Measurements from ENCODE around the gene CPNE2.
A peak's percentile ranks its signal among the peaks of the same experiment; 100 is the strongest.

CPNE2 gene

DNA sequence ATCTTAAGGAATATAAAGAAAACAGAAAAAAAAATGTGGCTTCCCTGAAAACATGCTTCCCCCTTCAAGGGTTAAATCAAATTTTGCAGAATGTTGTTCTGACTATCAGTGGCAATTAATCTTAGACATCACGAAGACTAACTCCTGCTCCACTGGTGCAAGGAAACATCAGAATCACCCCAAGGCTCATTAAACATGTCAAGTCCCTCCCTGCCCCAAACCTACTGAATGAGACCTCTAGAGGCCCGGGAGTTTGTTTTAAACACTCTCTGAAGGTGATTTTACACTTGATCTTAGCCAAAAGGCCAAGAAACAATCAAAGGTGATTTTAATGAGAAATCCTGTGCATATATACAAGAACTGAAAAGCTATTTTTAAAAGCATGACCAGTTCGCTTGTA is 75.2 kb downstream of the CPNE2 start:
- H3K9ac ChIP-seq (ENCODE audit: low read depth, low read length), result no peak overlapping the region
- no peak overlapping the region for H3K4me3 ChIP-seq (ENCODE audit: low read length)
- H3K36me3 ChIP-seq (ENCODE audit: insufficient read depth, low read length), result peaks cover 56% of the 10 kb centered on the region
- H3K9me3 ChIP-seq (replicated peaks; ENCODE audit: low read length), result no peaks in the 10 kb centered on the region
- no peaks in the 10 kb centered on the region for H3K4me1 ChIP-seq (ENCODE audit: control insufficient read depth, insufficient read depth, low read length)
- H3K27me3 ChIP-seq (ENCODE audit: control insufficient read depth, insufficient read depth, low read length), result no peaks in the 10 kb centered on the region
- no peak overlapping the region for H3K4me2 ChIP-seq (ENCODE audit: low read length)

DNA sequence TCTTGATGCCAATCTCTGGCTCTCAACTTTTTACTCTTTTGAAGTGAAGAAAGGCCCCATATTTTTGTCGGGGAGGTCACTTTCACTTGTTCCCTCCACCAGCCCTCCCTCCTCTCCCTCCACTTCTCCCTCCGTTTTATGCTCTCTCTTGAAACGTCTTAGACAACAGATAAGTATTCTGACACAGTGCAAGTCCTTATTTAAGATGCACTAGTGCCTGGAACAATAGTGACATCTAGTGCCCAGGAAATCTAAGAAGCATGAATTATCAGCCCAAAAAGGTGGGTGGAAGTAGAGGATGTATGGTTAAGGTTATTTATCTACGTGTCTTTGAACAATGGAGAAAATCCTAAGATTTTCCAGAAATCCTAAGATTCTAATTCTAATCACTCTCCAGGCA is 75.6 kb downstream of the CPNE2 start:
- Histone ChIP-seq H3K27me3 (ENCODE audit: control insufficient read depth, insufficient read depth, low read length) (no peaks in the 10 kb centered on the region), H3K9ac (ENCODE audit: low read depth, low read length) (no peak overlapping the region), H3K4me2 (ENCODE audit: low read length) (no peak overlapping the region), H3K36me3 (ENCODE audit: insufficient read depth, low read length) (peaks cover 60% of the 10 kb centered on the region), H3K4me1 (ENCODE audit: control insufficient read depth, insufficient read depth, low read length) (no peaks in the 10 kb centered on the region), H3K9me3 (replicated peaks; ENCODE audit: low read length) (no peaks in the 10 kb centered on the region), H3K4me3 (ENCODE audit: low read length) (no peak overlapping the region)

DNA sequence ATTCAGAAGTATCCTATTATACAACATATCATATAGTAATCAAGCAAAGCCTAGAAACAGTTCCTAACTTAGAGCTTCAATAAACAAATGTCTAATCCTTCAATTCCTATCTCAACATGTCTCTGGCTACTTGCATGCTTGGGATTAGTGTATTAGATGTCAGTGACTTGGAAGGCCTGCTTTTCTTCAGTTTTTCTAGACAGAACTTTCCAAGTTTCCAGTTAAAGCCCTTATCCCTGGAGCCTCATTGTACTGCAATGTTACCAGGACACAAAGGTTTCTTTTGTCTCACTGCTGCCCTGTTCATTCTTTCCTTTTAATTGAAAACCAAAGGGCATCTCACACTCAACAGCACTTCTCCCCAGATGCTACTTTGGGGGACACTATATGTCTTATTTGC is 76.9 kb downstream of the CPNE2 start:
- no peak overlapping the region for H3K9ac ChIP-seq (ENCODE audit: low read depth, low read length)
- no peaks in the 10 kb centered on the region for H3K9me3 ChIP-seq (replicated peaks; ENCODE audit: low read length)
- no peak overlapping the region for H3K4me3 ChIP-seq (ENCODE audit: low read length)
- H3K4me2 ChIP-seq (ENCODE audit: low read length), result no peak overlapping the region
- no peaks in the 10 kb centered on the region for H3K4me1 ChIP-seq (ENCODE audit: control insufficient read depth, insufficient read depth, low read length)
- H3K27me3 ChIP-seq (ENCODE audit: control insufficient read depth, insufficient read depth, low read length), result no peaks in the 10 kb centered on the region
- peaks cover 51% of the 10 kb centered on the region for H3K36me3 ChIP-seq (ENCODE audit: insufficient read depth, low read length)

DNA sequence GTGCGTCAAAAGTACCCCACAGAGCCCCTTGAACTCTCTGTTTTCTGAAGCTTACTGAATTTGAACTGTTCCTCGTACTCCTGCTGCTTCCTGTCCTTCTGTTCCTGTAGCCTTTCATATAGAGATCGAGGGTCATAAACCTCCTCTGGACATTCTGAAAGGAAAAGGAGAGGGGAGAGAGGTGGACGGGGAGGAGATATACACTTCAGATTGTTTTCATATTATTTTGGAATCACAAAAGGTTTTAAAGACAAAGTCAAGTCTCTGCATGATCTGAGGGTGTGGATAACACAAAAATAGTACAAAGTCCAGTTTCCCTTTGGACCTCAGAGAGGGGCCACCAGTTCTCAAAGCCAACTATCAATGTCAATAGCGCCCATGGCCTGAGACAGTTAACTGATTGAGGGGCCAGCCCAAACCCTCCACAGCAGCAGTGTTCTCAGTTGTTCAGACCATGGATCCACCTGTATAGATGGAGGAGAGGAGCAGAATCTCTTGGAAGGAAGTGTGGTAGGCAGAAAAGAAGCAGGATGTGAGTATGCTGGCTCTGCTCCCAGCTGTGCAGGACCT is 80.4 kb downstream of the CPNE2 start:
- no peak overlapping the region for H3K9ac ChIP-seq (ENCODE audit: low read depth, low read length)
- H3K4me1 ChIP-seq (ENCODE audit: control insufficient read depth, insufficient read depth, low read length), result no peaks in the 10 kb centered on the region
- no peak overlapping the region for H3K4me3 ChIP-seq (ENCODE audit: low read length)
- H3K4me2 ChIP-seq (ENCODE audit: low read length), result no peak overlapping the region
- H3K27me3 ChIP-seq (ENCODE audit: control insufficient read depth, insufficient read depth, low read length), result no peaks in the 10 kb centered on the region
- H3K9me3 ChIP-seq (replicated peaks; ENCODE audit: low read length), result no peaks in the 10 kb centered on the region
- peaks cover 25% of the 10 kb centered on the region for H3K36me3 ChIP-seq (ENCODE audit: insufficient read depth, low read length)

DNA sequence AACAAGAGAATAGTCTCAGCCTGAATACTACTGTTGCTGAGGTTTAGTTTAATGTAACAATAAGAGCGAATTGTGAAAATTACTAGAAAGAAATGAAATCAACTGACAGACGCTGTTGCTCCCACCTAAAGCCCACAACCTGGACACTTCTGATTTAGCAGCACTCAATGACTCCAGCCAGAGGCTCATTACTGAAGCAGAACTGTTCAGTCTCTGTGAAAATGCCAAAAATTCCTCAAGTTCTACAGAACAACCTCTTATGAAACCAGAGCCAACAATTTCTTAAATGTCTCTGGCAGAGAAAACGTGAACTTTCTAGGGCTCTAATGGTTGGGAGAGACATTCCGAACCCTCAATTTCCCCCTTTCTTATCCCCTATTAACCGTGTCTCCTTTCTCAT is 83.5 kb downstream of the CPNE2 start:
- no peaks in the 10 kb centered on the region for H3K9me3 ChIP-seq (replicated peaks; ENCODE audit: low read length)
- no peak overlapping the region for H3K9ac ChIP-seq (ENCODE audit: low read depth, low read length)
- no peak overlapping the region for H3K4me3 ChIP-seq (ENCODE audit: low read length)
- no peaks in the 10 kb centered on the region for H3K27me3 ChIP-seq (ENCODE audit: control insufficient read depth, insufficient read depth, low read length)
- peaks cover 22% of the 10 kb centered on the region for H3K36me3 ChIP-seq (ENCODE audit: insufficient read depth, low read length)
- no peak overlapping the region for H3K4me2 ChIP-seq (ENCODE audit: low read length)
- H3K4me1 ChIP-seq (ENCODE audit: control insufficient read depth, insufficient read depth, low read length), result peaks cover 12% of the 10 kb centered on the region

DNA sequence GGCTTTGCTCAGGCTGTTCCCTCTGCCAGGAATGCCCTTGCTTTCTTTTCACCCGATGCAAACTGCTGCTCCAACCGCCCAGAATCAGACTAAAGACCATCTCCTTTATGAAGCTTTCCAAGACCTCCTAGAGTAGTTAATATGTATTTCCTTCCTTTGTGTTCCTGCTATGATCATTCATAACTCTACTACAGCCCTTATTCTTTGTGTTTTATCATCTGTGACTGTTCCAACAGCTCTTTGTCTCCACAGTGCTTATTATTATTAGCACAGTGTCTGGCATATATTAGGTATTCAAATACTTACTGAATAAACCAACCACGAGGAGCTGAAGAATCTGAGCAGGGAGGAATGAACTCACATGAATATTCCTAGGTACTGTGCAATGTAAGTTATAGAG is 85.8 kb downstream of the CPNE2 start:
- no peak overlapping the region for H3K4me3 ChIP-seq (ENCODE audit: low read length)
- H3K36me3 ChIP-seq (ENCODE audit: insufficient read depth, low read length), result peaks cover 5% of the 10 kb centered on the region
- H3K27me3 ChIP-seq (ENCODE audit: control insufficient read depth, insufficient read depth, low read length), result no peaks in the 10 kb centered on the region
- no peak overlapping the region for H3K9ac ChIP-seq (ENCODE audit: low read depth, low read length)
- H3K4me1 ChIP-seq (ENCODE audit: control insufficient read depth, insufficient read depth, low read length), result peaks cover 12% of the 10 kb centered on the region
- H3K9me3 ChIP-seq (replicated peaks; ENCODE audit: low read length), result no peaks in the 10 kb centered on the region
- no peak overlapping the region for H3K4me2 ChIP-seq (ENCODE audit: low read length)

DNA sequence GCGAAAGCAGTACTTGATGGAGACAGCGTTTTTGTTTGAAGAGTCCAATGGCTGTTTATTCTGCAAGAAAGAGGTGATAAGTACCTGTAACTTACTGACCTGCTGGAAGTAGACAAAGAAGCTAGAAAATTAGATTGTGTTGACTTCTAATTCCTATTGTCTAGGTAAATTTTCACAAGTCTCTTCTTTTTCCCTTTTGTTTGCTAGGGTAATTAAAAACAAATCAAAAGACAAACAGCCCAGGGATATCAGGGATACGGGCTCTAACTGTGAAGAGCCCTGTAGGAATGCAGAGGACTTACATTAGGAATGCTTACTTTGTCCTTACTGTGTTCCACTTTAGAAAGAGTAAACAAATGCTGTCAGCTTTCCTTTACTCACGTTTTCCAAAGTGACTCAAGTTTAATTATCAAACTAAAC is 86.4 kb downstream of the CPNE2 start:
- no peak overlapping the region for H3K9ac ChIP-seq (ENCODE audit: low read depth, low read length)
- peaks cover 12% of the 10 kb centered on the region for H3K4me1 ChIP-seq (ENCODE audit: control insufficient read depth, insufficient read depth, low read length)
- H3K4me2 ChIP-seq (ENCODE audit: low read length), result peak overlapping the region; percentile 19
- no peaks in the 10 kb centered on the region for H3K27me3 ChIP-seq (ENCODE audit: control insufficient read depth, insufficient read depth, low read length)
- H3K36me3 ChIP-seq (ENCODE audit: insufficient read depth, low read length), result peaks cover 5% of the 10 kb centered on the region
- H3K4me3 ChIP-seq (ENCODE audit: low read length), result no peak overlapping the region
- H3K9me3 ChIP-seq (replicated peaks; ENCODE audit: low read length), result no peaks in the 10 kb centered on the region

DNA sequence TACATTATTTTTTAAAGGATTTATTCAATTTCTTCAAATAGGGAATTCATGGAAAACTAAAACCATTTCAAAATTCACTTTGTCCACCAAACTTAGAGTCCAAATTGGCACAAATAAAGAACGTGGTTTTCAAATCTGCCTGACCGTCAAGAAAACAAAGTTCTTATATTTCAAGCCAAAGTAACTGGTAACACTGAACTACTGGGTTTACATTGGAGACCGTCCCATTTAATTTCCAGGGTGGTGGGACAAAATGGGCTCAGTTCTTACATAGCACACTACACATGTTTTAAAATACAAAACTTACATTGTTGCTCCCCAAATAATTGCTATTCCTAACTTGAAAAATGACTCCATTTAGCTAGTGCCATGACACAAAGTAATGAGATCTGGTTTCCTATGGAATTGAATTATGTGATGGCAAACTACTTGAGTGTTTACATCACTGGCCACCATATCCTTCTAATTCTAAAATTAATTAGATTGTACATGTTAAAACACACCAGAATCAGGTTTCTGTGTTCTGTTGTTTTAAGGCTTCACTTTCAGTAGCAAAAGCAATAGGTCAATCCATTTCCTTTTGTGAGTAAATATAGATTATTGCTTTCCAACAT is 86.9 kb downstream of the CPNE2 start:
- H3K36me3 ChIP-seq (ENCODE audit: insufficient read depth, low read length), result peaks cover 5% of the 10 kb centered on the region
- peaks cover 12% of the 10 kb centered on the region for H3K4me1 ChIP-seq (ENCODE audit: control insufficient read depth, insufficient read depth, low read length)

DNA sequence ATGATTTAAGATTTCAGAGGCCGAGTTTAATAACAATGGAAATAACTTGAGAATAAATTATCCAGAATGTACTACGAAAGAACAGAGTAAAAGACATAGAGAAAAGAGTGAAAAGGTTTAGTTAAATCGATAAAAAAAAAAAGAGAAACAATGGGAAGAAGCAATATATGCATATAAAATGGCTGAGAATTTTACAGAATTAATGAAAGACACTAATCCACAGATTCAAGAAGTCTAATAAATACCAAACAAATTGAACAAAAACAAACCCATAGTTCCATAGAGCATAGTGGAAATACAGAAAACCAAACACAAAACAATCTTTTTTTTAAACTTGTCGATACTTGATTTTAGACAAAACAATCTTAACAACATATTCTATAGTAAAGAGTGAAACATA is 91.7 kb downstream of the CPNE2 start:
- no peak overlapping the region for H3K9ac ChIP-seq (ENCODE audit: low read depth, low read length)
- peaks cover 20% of the 10 kb centered on the region for H3K4me1 ChIP-seq (ENCODE audit: control insufficient read depth, insufficient read depth, low read length)
- no peak overlapping the region for H3K4me3 ChIP-seq (ENCODE audit: low read length)
- peak overlapping the region; percentile 86 for H3K4me2 ChIP-seq (ENCODE audit: low read length)
- no peaks in the 10 kb centered on the region for H3K27me3 ChIP-seq (ENCODE audit: control insufficient read depth, insufficient read depth, low read length)
- H3K36me3 ChIP-seq (ENCODE audit: insufficient read depth, low read length), result no peaks in the 10 kb centered on the region
- no peaks in the 10 kb centered on the region for H3K9me3 ChIP-seq (replicated peaks; ENCODE audit: low read length)

More for the DNA sequence above, 86.9 kb downstream of the CPNE2 start:
- no peak overlapping the region for H3K9ac ChIP-seq (ENCODE audit: low read depth, low read length)
- no peaks in the 10 kb centered on the region for H3K27me3 ChIP-seq (ENCODE audit: control insufficient read depth, insufficient read depth, low read length)
- peak overlapping the region; percentile 19 for H3K4me2 ChIP-seq (ENCODE audit: low read length)
- no peak overlapping the region for H3K4me3 ChIP-seq (ENCODE audit: low read length)
- no peaks in the 10 kb centered on the region for H3K9me3 ChIP-seq (replicated peaks; ENCODE audit: low read length)

DNA sequence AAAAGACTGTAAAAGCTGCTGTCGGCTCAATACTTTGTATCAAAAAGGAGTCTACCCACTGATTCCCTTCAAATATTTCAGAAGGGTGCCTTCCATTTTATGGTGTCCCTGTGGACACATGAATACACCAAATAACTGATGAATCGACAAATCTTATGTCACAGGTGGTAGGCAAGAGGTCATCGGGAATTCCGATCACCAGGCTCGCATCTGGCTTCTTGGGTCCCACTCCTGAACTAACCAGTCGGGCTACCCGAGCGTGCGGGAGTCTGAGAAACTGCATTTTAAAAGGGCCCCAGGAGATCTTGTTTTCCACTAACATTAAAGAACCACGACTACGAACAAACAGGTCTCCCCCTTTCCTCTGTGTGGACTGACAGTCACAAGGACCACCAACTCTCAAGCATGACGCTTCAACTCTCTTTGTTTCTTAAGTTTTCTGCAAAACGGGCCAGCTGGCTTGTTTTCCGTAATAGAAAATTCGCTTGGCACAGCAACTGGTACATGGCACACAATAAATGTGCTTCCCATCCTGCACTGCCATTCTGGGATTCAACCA is 92.6 kb downstream of the CPNE2 start:
- peak overlapping the region; percentile 86 for H3K4me2 ChIP-seq (ENCODE audit: low read length)
- H3K9ac ChIP-seq (ENCODE audit: low read depth, low read length), result peak overlapping the region; percentile 98
- H3K4me3 ChIP-seq (ENCODE audit: low read length), result peak overlapping the region; percentile 87
- H3K9me3 ChIP-seq (replicated peaks; ENCODE audit: low read length), result no peaks in the 10 kb centered on the region
- no peaks in the 10 kb centered on the region for H3K27me3 ChIP-seq (ENCODE audit: control insufficient read depth, insufficient read depth, low read length)
- no peaks in the 10 kb centered on the region for H3K36me3 ChIP-seq (ENCODE audit: insufficient read depth, low read length)
- H3K4me1 ChIP-seq (ENCODE audit: control insufficient read depth, insufficient read depth, low read length), result peaks cover 17% of the 10 kb centered on the region

DNA sequence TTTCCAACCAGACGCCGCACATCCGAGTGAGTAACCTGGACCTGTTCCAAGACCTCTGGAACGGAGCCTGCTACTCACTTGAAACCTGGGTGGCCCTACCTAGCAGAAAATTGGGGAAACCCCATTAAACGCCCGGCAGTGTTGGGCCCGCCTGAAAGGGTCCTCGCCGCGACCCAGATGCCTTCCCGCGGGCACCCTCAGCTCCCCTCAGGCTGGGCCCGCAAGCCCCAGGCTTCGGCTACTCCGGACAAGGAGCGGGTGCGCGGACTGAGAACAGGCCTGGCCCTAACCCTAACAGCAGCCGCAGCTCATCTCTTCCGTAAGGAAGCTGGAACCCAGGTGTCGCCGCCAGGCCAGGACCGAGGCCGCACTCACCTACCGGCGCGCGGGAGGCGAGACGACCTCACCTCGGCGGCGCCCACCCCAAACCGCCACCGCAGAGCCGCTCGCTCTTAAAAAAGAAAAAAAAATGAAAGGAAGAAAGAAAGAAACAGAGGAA is 93.1 kb downstream of the CPNE2 start:
- no peaks in the 10 kb centered on the region for H3K27me3 ChIP-seq (ENCODE audit: control insufficient read depth, insufficient read depth, low read length)
- peaks cover 23% of the 10 kb centered on the region for H3K4me1 ChIP-seq (ENCODE audit: control insufficient read depth, insufficient read depth, low read length)
- no peaks in the 10 kb centered on the region for H3K36me3 ChIP-seq (ENCODE audit: insufficient read depth, low read length)
- H3K9ac ChIP-seq (ENCODE audit: low read depth, low read length), result peak overlapping the region; percentile 98
- H3K4me2 ChIP-seq (ENCODE audit: low read length), result peak overlapping the region; percentile 86
- no peaks in the 10 kb centered on the region for H3K9me3 ChIP-seq (replicated peaks; ENCODE audit: low read length)
- peak overlapping the region; percentile 87 for H3K4me3 ChIP-seq (ENCODE audit: low read length)

Data from skeletal muscle satellite cell (primary cell).